ENCODE measurements around the gene ARHGAP15.

Gene ARHGAP15

GRCh38 chr2:143229952-143230351, 100.7 kb downstream of the ARHGAP15 start:
- no peak for DNase-seq

GRCh38 chr2:143230506-143231253, 101.5 kb downstream of the ARHGAP15 start:
- no peak for DNase-seq

GRCh38 chr2:143231254-143231645, 102.0 kb downstream of the ARHGAP15 start:
- no peak for DNase-seq

GRCh38 chr2:143237146-143237777, 108.0 kb downstream of the ARHGAP15 start:
- DNase-seq: no peak

GRCh38 chr2:143241403-143242088, 112.3 kb downstream of the ARHGAP15 start:
- DNase-seq: no peak

- no peak for DNase-seq
Observed at GRCh38 chr2:143246246-143246645, 117.0 kb downstream of the ARHGAP15 start.

- DNase-seq: peak; percentile 21
Observed at GRCh38 chr2:143246815-143247744, 117.9 kb downstream of the ARHGAP15 start.

GRCh38 chr2:143248631-143249030, 119.4 kb downstream of the ARHGAP15 start:
- no peak for DNase-seq

GRCh38 chr2:143251681-143252080, 122.5 kb downstream of the ARHGAP15 start:
- DNase-seq: no peak

- no peak for DNase-seq
Observed at GRCh38 chr2:143252138-143252907, 123.1 kb downstream of the ARHGAP15 start.

- peak; percentile 16 for DNase-seq
Observed at GRCh38 chr2:143254110-143254509, 124.9 kb downstream of the ARHGAP15 start.

- DNase-seq: no peak
Observed at GRCh38 chr2:143255086-143255485, 125.9 kb downstream of the ARHGAP15 start.

GRCh38 chr2:143255899-143256298, 126.7 kb downstream of the ARHGAP15 start:
- DNase-seq: no peak

- DNase-seq: no peak
Observed at GRCh38 chr2:143258126-143258892, 129.1 kb downstream of the ARHGAP15 start.

- DNase-seq: peak; percentile 53
Observed at GRCh38 chr2:143259368-143259958, 130.2 kb downstream of the ARHGAP15 start.

GRCh38 chr2:143261986-143262385, 132.8 kb downstream of the ARHGAP15 start:
- peak; percentile 18 for DNase-seq

GRCh38 chr2:143262389-143262788, 133.2 kb downstream of the ARHGAP15 start:
- DNase-seq: no peak

- DNase-seq: no peak
Observed at GRCh38 chr2:143263066-143263625, 133.9 kb downstream of the ARHGAP15 start.

GRCh38 chr2:143264851-143265250, 135.6 kb downstream of the ARHGAP15 start:
- no peak for DNase-seq

GRCh38 chr2:143279672-143280071, 150.5 kb downstream of the ARHGAP15 start:
- no peak for DNase-seq
